Measurements from ENCODE around the gene CACNA1H.

DNA sequence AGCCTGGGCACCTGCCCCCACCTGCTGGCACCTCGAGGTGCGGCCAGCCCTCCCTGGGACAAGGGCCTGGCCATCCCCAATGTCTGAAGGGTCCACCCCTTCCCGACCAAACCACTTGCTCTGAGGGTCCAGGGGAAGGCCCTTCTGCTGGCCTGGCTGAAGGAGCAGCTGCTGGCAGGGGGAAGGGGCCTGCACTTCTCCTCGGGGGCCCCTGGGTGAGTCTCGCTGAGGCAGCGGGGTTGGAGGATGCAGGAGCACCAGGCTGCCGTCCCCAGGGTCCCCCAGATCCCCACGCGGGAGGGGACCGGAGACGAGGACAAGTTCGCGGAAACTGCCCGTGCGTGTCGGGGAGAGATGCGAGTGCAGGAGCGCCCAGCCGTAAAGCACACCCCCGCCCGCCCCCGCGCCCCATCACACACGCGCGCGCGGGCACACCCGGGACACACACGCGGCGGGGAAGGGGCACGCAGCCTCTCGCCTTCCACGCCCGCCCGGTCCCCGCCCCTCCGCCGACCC, 725 bp upstream of the CACNA1H start:
- TF ChIP-seq, protein P1, sequence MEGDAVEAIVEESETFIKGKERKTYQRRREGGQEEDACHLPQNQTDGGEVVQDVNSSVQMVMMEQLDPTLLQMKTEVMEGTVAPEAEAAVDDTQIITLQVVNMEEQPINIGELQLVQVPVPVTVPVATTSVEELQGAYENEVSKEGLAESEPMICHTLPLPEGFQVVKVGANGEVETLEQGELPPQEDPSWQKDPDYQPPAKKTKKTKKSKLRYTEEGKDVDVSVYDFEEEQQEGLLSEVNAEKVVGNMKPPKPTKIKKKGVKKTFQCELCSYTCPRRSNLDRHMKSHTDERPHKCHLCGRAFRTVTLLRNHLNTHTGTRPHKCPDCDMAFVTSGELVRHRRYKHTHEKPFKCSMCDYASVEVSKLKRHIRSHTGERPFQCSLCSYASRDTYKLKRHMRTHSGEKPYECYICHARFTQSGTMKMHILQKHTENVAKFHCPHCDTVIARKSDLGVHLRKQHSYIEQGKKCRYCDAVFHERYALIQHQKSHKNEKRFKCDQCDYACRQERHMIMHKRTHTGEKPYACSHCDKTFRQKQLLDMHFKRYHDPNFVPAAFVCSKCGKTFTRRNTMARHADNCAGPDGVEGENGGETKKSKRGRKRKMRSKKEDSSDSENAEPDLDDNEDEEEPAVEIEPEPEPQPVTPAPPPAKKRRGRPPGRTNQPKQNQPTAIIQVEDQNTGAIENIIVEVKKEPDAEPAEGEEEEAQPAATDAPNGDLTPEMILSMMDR (IDR thresholded peaks at IDR 0.05; ENCODE audit: low read depth, low read length, poor library complexity, severe bottlenecking) = no peak
- TF ChIP-seq EZH2phosphoT487 (IDR thresholded peaks at IDR 0.05; ENCODE audit: borderline replicate concordance, low read length) = no peak

Data from DOHH2 (cell line).